ENCODE results near the gene BZW2. TPM values are rescaled to one million over a fixed set of nuclear protein-coding genes. Genes with fewer than 3 reads are reported as not detected.

Gene BZW2
- total and polyA plus RNA-seq, 2 of the 13 experiments (the other 11 are each of a cell fraction or from before 2014, with no cell fraction given), result 21.8 to 95.2 TPM

DNA sequence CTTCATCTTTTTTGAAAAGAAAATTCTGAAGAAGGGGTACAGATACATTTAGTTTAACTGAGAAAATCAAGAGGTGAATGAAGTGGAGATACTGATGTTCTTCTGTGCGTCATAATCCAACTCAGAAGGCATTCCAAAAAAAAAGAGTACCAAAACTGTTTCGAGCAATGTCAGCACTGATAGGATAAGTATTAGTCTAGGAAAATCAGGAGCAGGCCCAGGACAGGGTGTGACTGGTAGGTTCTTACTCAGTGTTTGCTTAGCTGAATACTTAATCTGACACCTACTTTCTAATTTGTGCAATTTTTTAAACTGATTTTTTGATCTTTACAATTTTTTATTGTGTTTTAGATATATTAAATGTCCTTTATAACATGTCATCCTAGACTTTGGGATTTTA is 4.3 kb downstream of the BZW2 start:
- Histone ChIP-seq H3K79me2 (ENCODE audit: insufficient read depth, low read length) (peaks cover 84% of the 10 kb centered on the region), H3K4me3 (replicated peaks in 1 of 3; ENCODE audit: insufficient read depth in 1 of 3, low read depth in 2 of 3, low read length in 3 of 3) (no peak overlapping the region), H4K20me1 (ENCODE audit: insufficient read depth, low read length) (peaks cover 26% of the 10 kb centered on the region), H3K9me3 (ENCODE audit: low read length) (no peaks in the 10 kb centered on the region), H3K27ac (ENCODE audit: extremely low read length, insufficient read depth, low read length) (no peak overlapping the region), H2AFZ (ENCODE audit: low read length) (no peak overlapping the region), H3K36me3 (replicated peaks in 1 of 2; ENCODE audit: control insufficient read depth in 1 of 2, insufficient read depth in 2 of 2, low read length in 2 of 2) (no peaks in the 10 kb centered on the region), H3K9ac (ENCODE audit: insufficient read depth, low read depth, low read length) (no peak overlapping the region), H3K4me2 (ENCODE audit: low read depth, low read length) (no peak overlapping the region), H3K4me1 (ENCODE audit: insufficient read depth, low read length) (peaks cover 57% of the 10 kb centered on the region), H3K27me3 (ENCODE audit: control insufficient read depth in 1 of 2, insufficient read depth in 2 of 2, low read length in 2 of 2) (no peaks in the 10 kb centered on the region; a peak in 1 of 5 replicates)
- CTCF ChIA-PET (ENCODE audit: low intra/inter-chr PET ratio, low total read pairs), result no interaction called here
- intact Hi-C loops (cut with micrococcal nuclease; ENCODE audit: unreplicated experiment), result no loop called here
- DNase-seq (ENCODE audit: low spot score) (no peak), FAIRE-seq (no peak), ATAC-seq (no peak)
- in situ Hi-C loops (cut with HindIII; ENCODE audit: extremely low pct_ligation_motif_present, low pct_unique_long_range_greater_than_20kb), result no loop called here
- no TSS peak for BruUV-seq (replicated peaks)
- POLR2A ChIA-PET, result no interaction called here
- WGBS (ENCODE audit: low lambda C conversion rate), result 97% methylated on average over 2 of the region's 2 CpGs
- TF ChIP-seq FOXC1 (CRISPR knock-in tag; IDR thresholded peaks at IDR 0.05; ENCODE audit: borderline replicate concordance) (no peak), ZNF549 (CRISPR knock-in tag; IDR thresholded peaks at IDR 0.05) (no peak), ZNF446 (CRISPR knock-in tag; IDR thresholded peaks at IDR 0.05) (no peak), HNRNPH1 (optimal IDR thresholded peaks at IDR 0.05; ENCODE audit: low read depth, low read length) (no peak), ZNF24 (IDR thresholded peaks at IDR 0.05) (no peak), ZNF720 (CRISPR knock-in tag; IDR thresholded peaks at IDR 0.05) (no peak), ETV6 (CRISPR knock-in tag; conservative IDR thresholded peaks at IDR 0.05) (no peak), RORA (CRISPR knock-in tag; IDR thresholded peaks at IDR 0.05) (no peak), ZNF124 (CRISPR knock-in tag; IDR thresholded peaks at IDR 0.05) (no peak), ZBED4 (CRISPR knock-in tag; IDR thresholded peaks at IDR 0.05; ENCODE audit: borderline replicate concordance) (no peak), ZFP36L1 (CRISPR knock-in tag; IDR thresholded peaks at IDR 0.05) (no peak), SNAPC2 (CRISPR knock-in tag; IDR thresholded peaks at IDR 0.05) (no peak), NFE2L1 (CRISPR knock-in tag; IDR thresholded peaks at IDR 0.05; ENCODE audit: borderline replicate concordance) (no peak), NR2C2 (CRISPR knock-in tag; IDR thresholded peaks at IDR 0.05; ENCODE audit: borderline replicate concordance) (no peak), ELF4 (CRISPR knock-in tag; IDR thresholded peaks at IDR 0.05; ENCODE audit: borderline replicate concordance) (no peak)
- TF ChIP-seq, protein P1, sequence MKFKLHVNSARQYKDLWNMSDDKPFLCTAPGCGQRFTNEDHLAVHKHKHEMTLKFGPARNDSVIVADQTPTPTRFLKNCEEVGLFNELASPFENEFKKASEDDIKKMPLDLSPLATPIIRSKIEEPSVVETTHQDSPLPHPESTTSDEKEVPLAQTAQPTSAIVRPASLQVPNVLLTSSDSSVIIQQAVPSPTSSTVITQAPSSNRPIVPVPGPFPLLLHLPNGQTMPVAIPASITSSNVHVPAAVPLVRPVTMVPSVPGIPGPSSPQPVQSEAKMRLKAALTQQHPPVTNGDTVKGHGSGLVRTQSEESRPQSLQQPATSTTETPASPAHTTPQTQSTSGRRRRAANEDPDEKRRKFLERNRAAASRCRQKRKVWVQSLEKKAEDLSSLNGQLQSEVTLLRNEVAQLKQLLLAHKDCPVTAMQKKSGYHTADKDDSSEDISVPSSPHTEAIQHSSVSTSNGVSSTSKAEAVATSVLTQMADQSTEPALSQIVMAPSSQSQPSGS (CRISPR knock-in tag; IDR thresholded peaks at IDR 0.05), result no peak
- TF ChIP-seq, protein P2, sequence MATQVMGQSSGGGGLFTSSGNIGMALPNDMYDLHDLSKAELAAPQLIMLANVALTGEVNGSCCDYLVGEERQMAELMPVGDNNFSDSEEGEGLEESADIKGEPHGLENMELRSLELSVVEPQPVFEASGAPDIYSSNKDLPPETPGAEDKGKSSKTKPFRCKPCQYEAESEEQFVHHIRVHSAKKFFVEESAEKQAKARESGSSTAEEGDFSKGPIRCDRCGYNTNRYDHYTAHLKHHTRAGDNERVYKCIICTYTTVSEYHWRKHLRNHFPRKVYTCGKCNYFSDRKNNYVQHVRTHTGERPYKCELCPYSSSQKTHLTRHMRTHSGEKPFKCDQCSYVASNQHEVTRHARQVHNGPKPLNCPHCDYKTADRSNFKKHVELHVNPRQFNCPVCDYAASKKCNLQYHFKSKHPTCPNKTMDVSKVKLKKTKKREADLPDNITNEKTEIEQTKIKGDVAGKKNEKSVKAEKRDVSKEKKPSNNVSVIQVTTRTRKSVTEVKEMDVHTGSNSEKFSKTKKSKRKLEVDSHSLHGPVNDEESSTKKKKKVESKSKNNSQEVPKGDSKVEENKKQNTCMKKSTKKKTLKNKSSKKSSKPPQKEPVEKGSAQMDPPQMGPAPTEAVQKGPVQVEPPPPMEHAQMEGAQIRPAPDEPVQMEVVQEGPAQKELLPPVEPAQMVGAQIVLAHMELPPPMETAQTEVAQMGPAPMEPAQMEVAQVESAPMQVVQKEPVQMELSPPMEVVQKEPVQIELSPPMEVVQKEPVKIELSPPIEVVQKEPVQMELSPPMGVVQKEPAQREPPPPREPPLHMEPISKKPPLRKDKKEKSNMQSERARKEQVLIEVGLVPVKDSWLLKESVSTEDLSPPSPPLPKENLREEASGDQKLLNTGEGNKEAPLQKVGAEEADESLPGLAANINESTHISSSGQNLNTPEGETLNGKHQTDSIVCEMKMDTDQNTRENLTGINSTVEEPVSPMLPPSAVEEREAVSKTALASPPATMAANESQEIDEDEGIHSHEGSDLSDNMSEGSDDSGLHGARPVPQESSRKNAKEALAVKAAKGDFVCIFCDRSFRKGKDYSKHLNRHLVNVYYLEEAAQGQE (IDR thresholded peaks at IDR 0.05; ENCODE audit: borderline replicate concordance in 1 of 2, low read depth in 1 of 2, low read length in 2 of 2), result no peak
